ENCODE results near the gene ARID3B.
"Not testable (repeated sequence)": the region's sequence is repeated elsewhere in the genome, so short reads cannot be mapped to it uniquely, and the experiment has no call there.

Gene ARID3B

GRCh38 chr15:74624020-74624602 is 83.1 kb downstream of the ARID3B start:
- DNase-seq: no peak

- no peak for DNase-seq
These were observed 84.7 kb downstream of the ARID3B start for GRCh38 chr15:74625693-74626092.

GRCh38 chr15:74626336-74626735 is 85.3 kb downstream of the ARID3B start:
- DNase-seq: no peak

GRCh38 chr15:74626752-74627692 is 86.0 kb downstream of the ARID3B start:
- no peak for DNase-seq

DNA sequence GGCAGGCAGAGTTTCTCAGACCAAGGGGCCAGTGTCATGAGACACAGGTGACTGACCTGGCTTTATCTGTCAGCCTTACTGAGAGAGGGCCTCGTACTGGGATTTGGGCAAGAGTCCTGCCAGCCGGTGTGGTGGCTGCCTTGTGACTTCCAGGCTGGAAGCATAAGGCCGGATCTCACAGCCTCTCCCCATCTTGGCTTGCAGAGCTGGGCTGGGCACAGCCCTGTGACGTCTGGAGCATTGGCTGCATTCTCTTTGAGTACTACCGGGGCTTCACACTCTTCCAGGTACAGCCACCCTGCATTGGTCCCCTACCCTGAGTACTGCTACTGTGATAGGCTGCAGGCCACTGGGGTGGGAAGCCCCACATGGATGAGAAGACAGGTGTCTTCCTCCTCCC is 86.7 kb downstream of the ARID3B start:
- DNase-seq: no peak

DNA sequence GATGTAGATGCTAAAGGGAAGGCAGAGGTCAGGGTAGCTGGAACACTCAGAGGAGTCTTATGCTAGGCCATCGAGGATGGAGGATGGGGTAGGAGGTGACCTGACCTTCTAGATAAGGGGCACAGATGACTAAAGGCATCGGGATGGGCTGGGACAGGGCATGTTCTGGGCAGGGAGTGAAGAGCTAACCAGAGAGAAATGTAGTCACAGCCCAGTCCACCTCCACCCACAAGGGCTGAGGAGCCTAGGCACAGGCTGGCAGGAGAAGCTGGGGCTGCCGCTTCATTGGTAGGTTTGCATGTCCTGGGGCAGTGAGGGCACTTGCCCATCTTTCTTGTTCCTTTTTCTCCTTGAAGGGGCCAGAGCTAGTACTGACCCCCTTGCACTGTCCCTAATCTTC is 87.2 kb downstream of the ARID3B start:
- no peak for DNase-seq

DNA sequence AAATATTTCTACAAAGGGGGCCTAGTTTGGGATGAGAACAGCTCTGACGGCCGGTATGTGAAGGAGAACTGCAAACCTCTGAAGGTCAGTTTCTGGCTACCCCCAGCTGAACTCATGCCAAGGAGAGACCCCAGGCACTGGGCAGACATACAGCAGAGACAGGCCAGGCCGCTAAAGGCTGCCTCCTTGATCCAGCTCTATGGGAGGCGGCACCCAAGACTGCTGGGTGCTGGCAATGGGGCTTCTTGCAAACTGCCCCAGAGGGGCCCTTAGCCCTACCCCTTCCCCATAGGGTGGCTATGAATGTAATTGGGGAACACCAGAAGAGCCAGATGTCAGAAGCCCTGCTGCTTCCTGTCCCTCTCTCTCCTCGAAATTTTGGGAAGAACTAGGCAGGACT is 87.9 kb downstream of the ARID3B start:
- DNase-seq: no peak

DNA sequence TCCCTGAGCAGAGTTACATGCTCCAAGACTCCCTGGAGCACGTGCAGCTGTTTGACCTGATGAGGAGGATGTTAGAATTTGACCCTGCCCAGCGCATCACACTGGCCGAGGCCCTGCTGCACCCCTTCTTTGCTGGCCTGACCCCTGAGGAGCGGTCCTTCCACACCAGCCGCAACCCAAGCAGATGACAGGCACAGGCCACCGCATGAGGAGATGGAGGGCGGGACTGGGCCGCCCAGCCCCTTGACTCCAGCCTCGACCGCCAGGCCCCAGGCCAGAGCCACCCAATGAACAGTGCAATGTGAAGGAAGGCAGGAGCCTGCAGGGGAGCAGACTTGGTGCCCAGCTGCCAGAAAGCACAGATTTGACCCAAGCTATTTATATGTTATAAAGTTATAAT is 88.7 kb downstream of the ARID3B start:
- DNase-seq: not testable (repeated sequence)

DNA sequence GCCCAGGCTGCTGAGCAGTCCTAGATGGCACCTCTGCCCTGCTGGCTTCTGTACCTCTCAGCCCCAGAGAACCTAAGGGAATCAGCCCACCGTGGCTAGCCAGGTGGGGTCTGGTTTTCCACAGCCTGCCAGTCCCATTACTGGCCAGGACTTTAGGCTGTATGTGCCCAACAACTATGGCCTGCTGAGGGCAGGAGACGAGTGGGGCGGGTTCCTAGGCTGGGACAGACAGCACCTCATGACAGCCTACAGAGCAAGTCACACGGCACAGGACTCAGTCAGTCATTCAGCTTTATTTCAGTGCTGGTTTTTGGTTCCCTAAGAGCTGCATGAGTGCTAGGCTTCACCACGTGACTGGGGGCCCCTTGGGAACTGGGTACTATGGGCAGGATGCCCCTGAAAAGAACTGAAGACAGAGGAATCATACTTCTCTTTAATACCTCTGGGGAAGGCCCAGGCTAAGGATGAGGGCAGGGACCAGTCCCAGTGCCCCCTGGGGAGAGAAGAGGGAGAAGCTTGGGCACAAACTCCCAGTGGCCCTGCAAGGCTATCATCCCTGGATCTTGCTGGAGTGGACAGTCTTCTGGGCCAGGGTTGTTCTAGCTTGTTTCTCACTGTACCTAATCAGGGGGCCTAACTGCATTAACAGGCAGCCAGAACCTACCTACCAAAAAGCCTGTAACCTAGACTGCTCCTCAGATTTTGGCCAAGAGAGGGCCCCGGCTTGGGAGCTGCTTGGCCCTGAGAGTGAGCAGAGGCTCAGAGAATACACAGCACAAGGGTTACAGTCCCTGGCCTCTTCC is 89.5 kb downstream of the ARID3B start:
- DNase-seq: no peak

- no peak for DNase-seq
These were observed 90.0 kb downstream of the ARID3B start for GRCh38 chr15:74631087-74631385.

GRCh38 chr15:74631408-74631807 is 90.4 kb downstream of the ARID3B start:
- DNase-seq: no peak

DNA sequence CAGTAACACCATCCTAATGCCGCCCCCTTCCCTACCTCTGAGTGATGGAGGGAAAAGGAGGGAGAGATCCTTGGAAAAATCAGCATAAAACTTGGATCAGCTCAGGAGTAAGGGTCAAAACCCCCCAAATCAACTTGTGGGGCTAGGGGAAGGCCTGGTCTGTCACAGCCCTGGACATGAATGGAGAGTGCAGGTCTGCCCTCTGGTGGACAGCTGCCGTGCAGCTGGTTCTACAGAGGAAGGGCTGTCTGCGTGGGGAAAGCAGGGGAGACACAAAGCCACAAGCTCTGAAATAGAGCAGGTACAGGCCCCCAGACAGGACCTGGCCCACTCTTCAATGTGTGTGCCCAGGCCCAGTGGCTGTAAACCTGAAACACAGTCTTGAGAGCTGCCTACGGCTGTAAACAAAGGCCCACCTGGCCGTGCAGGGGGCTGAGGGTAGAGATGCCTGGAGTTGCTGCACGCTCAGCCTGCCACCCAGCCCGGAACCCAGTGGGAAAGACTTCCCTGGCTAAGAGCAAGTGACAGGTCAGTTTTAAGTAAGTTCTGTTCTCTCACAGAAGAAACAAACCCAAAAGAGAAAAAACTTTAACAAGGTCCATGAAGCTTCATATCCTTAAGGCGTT is 91.0 kb downstream of the ARID3B start:
- DNase-seq: peak; percentile 64

GRCh38 chr15:74632601-74633000 is 91.6 kb downstream of the ARID3B start:
- no peak for DNase-seq

DNA sequence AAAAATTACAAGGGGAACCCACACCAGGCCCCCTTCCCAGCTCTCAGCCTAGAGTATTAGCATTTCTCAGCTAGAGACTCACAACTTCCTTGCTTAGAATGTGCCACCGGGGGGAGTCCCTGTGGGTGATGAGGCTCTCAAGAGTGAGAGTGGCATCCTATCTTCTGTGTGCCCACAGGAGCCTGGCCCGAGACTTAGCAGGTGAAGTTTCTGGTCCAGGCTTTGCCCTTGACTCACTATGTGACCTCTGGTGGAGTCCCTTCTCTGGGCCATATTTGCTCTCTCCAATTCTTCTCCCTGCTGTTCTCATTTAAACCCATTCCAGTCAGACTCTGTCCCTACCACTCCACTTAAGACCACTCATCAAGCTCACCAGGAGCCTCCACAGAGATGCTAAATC is 92.8 kb downstream of the ARID3B start:
- no peak for DNase-seq

- peak; percentile 79 for DNase-seq
These were observed 94.2 kb downstream of the ARID3B start for GRCh38 chr15:74635228-74635627.

DNA sequence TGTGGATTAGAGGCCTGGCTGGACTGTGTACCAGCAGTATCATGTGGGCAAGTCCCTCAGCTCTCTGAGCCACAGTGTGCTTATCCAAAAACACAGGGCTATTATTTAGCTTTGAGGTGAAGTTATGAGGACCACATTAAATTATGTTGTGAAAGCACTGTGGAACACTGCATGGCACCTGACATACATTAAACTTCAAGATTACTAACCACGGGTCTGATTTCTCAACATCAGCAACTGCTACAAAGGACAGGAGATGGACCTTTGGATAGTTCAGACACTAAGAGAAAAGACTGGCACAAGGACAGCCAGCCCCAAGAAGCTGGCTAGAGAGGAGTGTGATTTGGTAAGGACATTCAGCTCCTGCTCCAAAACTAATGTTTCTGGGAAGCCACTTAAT is 96.0 kb downstream of the ARID3B start:
- no peak for DNase-seq

DNA sequence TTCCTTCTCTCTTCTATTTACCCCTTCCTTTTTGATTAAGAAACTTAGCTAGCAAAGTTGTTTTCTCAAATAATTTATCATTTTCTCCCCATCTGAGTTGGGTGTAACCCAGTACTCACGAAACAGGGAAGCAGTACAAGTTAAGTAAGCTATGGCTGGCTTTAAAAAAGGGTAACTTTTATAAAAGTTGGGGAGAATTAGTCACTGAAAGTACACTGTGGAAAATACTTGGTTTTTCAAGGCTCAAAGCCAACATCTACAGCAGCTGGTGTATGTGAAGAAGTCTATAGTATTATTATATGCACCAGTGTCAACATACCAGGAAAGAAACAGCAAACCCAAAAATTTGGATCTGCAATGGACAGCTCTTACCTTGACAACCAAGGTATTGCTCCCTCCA is 100.1 kb downstream of the ARID3B start:
- DNase-seq: no peak

DNA sequence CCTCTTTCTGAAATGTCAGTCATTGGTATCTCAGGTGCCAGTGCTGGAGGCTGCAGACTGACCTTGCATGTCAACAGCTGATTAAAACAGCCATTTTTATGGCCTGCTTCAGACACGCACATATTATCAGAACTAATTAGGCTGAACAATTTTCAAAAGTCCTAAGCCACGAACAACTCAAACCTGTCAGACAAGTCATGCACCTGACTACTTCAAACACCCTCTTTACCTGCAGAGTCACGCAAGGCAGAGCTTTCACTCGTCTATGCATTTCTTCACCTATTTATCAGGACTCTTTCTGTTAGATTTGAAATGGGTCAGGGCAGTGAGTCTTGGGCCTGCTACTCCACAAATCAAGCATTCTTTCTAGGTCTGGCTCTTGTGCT is 101.3 kb downstream of the ARID3B start:
- no peak for DNase-seq

DNA sequence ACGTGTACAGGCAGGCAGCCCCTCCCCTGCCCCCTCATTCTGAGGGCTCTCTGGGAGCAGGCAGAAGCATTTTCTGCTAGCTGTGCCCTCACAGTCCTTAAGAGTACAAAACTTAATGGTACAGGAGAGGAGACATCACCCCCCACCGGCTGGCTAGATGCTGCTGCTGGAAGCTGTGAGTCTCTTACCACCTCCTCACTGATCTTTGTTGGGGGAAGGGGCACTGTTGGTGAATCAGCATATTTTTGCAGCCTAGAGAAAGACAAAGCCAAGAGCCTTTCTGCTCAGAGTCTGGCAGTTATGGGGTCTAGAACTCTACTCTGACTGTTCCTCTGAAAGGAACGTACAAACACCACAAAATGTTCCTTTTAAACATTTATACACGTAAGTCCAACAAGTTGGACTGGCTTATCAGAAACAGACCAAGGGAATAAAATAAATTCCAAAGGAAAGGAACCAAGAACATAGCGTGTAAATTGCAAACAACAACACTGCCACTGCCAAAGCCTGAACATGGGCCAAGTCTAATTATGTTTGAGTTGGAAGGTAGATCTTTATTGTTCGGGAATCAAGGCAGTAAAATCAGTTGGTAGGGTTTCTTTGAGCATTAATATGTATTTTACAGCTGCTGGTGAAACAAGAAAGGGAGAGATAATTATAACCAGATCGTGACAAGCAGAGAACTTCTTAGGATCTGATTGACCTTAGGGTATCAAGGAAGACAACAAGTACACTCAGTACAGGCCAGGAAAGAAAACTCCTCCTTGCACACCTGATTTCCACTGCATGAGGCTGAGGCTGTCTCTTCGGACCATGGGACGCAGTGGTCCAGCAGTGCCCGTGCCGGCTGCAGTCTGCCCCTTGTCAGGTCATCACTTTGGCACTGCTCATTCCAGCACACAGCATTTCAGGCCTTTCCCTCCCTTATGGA is 102.0 kb downstream of the ARID3B start:
- DNase-seq: no peak

- no peak for DNase-seq
These were observed 102.7 kb downstream of the ARID3B start for GRCh38 chr15:74643665-74644204.

DNA sequence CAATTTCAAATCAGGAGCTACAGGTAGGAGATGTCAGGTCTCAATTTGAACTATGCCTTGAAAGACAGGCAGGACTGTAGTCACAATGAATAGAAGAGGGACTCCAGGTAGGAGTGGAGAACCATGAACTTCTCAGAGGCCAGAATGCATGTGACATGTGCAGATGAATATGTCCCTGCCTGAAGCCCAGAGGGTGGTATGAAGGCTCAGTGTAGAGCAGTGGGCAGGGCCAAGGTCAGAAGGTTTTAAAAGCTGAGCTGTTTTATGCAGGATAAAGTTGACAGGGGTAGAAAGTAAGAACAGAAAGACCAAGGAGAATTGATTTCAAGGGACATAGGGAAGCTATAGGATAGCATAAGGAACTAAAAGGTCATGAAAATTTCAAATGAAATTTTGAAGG is 105.5 kb downstream of the ARID3B start:
- DNase-seq: no peak

Data from CD4-positive, alpha-beta T cell treated with Interleukin-17A for 4 hours (primary cell).